DLD1 (cell line): ENCODE measurements around the gene NUPR1.
"Not testable (repeated sequence)": the region's sequence is repeated elsewhere in the genome, so short reads cannot be mapped to it uniquely, and the experiment has no call there.

ENCODE experiments used
- in situ Hi-C: cut with HindIII; loops from 2 replicates; pipeline ENCODE4 v1.10.0; 2017; ENCODE audit warnings: low sequenced_read_pairs

Gene NUPR1

GRCh38 chr16:28527985-28528384 is 10.8 kb downstream of the NUPR1 start:
- in situ Hi-C loops, result no loop called here

GRCh38 chr16:28527100-28527785 is 11.5 kb downstream of the NUPR1 start:
- in situ Hi-C loops, result not testable (repeated sequence)

GRCh38 chr16:28526201-28527099 is 12.3 kb downstream of the NUPR1 start:
- in situ Hi-C loops, result no loop called here

GRCh38 chr16:28524681-28525171 is 14.0 kb downstream of the NUPR1 start:
- in situ Hi-C loops, result no loop called here

- in situ Hi-C loops, result no loop called here
Measured at GRCh38 chr16:28522792-28523191, 16.0 kb downstream of the NUPR1 start.

GRCh38 chr16:28521436-28521835 is 17.3 kb downstream of the NUPR1 start:
- in situ Hi-C loops, result no loop called here

- in situ Hi-C loops, result no loop called here
Measured at GRCh38 chr16:28520672-28521071, 18.1 kb downstream of the NUPR1 start.

- in situ Hi-C loops, result no loop called here
Measured at GRCh38 chr16:28514246-28514645, 24.5 kb downstream of the NUPR1 start.

- in situ Hi-C loops, result no loop called here
Measured at GRCh38 chr16:28513484-28514181, 25.1 kb downstream of the NUPR1 start.

- in situ Hi-C loops, result no loop called here
Measured at GRCh38 chr16:28511801-28512789, 26.7 kb downstream of the NUPR1 start.

GRCh38 chr16:28511031-28511430 is 27.7 kb downstream of the NUPR1 start:
- in situ Hi-C loops, result no loop called here

GRCh38 chr16:28505489-28506137 is 33.2 kb downstream of the NUPR1 start:
- in situ Hi-C loops, result no loop called here

- in situ Hi-C loops, result no loop called here
Measured at GRCh38 chr16:28504707-28505404, 33.9 kb downstream of the NUPR1 start.

GRCh38 chr16:28503470-28504259 is 35.1 kb downstream of the NUPR1 start:
- in situ Hi-C loops, result no loop called here

- in situ Hi-C loops, result no loop called here
Measured at GRCh38 chr16:28502290-28502689, 36.5 kb downstream of the NUPR1 start.

GRCh38 chr16:28501258-28502232 is 37.2 kb downstream of the NUPR1 start:
- in situ Hi-C loops, result no loop called here
